ENCODE results near the gene TFF1. TPM values are rescaled to one million over a fixed set of nuclear protein-coding genes. Genes with fewer than 3 reads are reported as not detected.

The TFF1 gene
- polyA plus RNA-seq, 1 donor from 2014 or later = not detected

DNA sequence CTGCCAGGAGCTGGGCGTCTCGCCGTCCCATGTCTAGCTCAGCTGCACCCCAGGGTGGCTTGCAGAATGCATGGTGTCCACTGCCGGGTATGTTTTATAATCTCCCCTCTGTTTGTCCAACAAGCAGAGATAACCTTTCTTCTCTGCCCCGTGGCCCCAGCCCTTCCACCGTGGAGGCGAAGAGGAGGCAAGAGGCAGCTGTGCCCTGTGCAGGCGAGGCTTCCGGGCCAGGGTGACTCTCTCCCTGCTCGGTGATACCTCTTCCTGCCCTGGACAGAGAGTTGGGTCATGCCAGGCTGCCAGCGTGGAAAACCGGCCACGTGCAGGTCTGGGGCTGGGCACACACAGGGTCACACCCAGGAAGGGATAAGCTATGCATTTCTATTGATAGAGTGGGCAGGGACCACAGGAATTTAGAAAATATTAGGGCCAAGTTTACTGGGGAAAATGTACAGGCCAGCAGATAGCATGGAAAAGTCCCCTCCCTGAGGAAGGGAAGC is 15.4 kb downstream of the TFF1 start, which contains the start of gene TFF2:
Gene TFF2 (minus strand): TSS at position 68 of the 500 bp plus-strand sequence. CDS start 37 bp downstream, at position 31.
- Histone ChIP-seq H3F3A (ENCODE audit: insufficient read depth, low read length, poor library complexity, severe bottlenecking) (no peaks in the 10 kb centered on the region), H4K20me1 (ENCODE audit: insufficient read depth) (no peaks in the 10 kb centered on the region), H2AFZ (ENCODE audit: low read depth, low read length) (no peak within 1 kb of the TSS), H3K4me2 (ENCODE audit: low read length) (no peak within 1 kb of the TSS), H3K4me3 (ENCODE audit: low read length) (no peak within 1 kb of the TSS), H3K36me3 (ENCODE audit: insufficient read depth, low read length) (no peaks in the 10 kb centered on the region), H3K9ac (ENCODE audit: low read length) (no peak within 1 kb of the TSS), H3K27ac (ENCODE audit: low read length) (no peak within 1 kb of the TSS), H3K79me2 (replicated peaks; ENCODE audit: insufficient read depth, low read length) (no peaks in the 10 kb centered on the region), H3K9me3 (ENCODE audit: low read length) (no peaks in the 10 kb centered on the region), H3K9me2 (ENCODE audit: insufficient read depth, low read length) (no peaks in the 10 kb centered on the region), H3K27me3 (ENCODE audit: insufficient read depth, low read depth, low read length) (no peaks in the 10 kb centered on the region)
- TF ChIP-seq MXI1 (conservative IDR thresholded peaks at IDR 0.05; ENCODE audit: poor library complexity, severe bottlenecking) (no peak), EZH2 (IDR thresholded peaks at IDR 0.05; ENCODE audit: borderline replicate concordance, insufficient read depth, low read length, poor library complexity, severe bottlenecking) (no peak), CTCF (IDR thresholded peaks at IDR 0.05; ENCODE audit: poor library complexity, severe bottlenecking) (no peak), REST (IDR thresholded peaks at IDR 0.05; ENCODE audit: borderline replicate concordance) (no peak), TAF1 (IDR thresholded peaks at IDR 0.05; ENCODE audit: low read depth) (no peak), SMC3 (conservative IDR thresholded peaks at IDR 0.05; ENCODE audit: poor library complexity) (no peak), POLR2AphosphoS5 (IDR thresholded peaks at IDR 0.05) (no peak), EP300 (conservative IDR thresholded peaks at IDR 0.05; ENCODE audit: poor library complexity, severe bottlenecking) (no peak), RAD21 (conservative IDR thresholded peaks at IDR 0.05) (no peak)

- TF ChIP-seq SMC3 (conservative IDR thresholded peaks at IDR 0.05; ENCODE audit: poor library complexity) (no peak), EZH2 (IDR thresholded peaks at IDR 0.05; ENCODE audit: borderline replicate concordance, insufficient read depth, low read length, poor library complexity, severe bottlenecking) (no peak), REST (IDR thresholded peaks at IDR 0.05; ENCODE audit: borderline replicate concordance) (no peak), EP300 (conservative IDR thresholded peaks at IDR 0.05; ENCODE audit: poor library complexity, severe bottlenecking) (no peak), RAD21 (conservative IDR thresholded peaks at IDR 0.05) (no peak)
- H3K27me3 ChIP-seq (ENCODE audit: insufficient read depth, low read depth, low read length) = no peaks in the 10 kb centered on the region
These were observed 15.9 kb downstream of the TFF1 start for GRCh38 chr21:42350318-42350910.

More at GRCh38 chr21:42350318-42350910, 15.9 kb downstream of the TFF1 start:
- Histone ChIP-seq H2AFZ (ENCODE audit: low read depth, low read length) (no peak overlapping the region), H3K4me2 (ENCODE audit: low read length) (no peak overlapping the region), H3K9me3 (ENCODE audit: low read length) (no peaks in the 10 kb centered on the region), H3K9me2 (ENCODE audit: insufficient read depth, low read length) (no peaks in the 10 kb centered on the region), H3K4me3 (ENCODE audit: low read length) (no peak overlapping the region), H3K36me3 (ENCODE audit: insufficient read depth, low read length) (no peaks in the 10 kb centered on the region), H3K27ac (ENCODE audit: low read length) (no peak overlapping the region), H3K79me2 (replicated peaks; ENCODE audit: insufficient read depth, low read length) (no peaks in the 10 kb centered on the region), H4K20me1 (ENCODE audit: insufficient read depth) (no peaks in the 10 kb centered on the region), H3K9ac (ENCODE audit: low read length) (no peak overlapping the region), H3F3A (ENCODE audit: insufficient read depth, low read length, poor library complexity, severe bottlenecking) (no peaks in the 10 kb centered on the region)

All from neural cell (in vitro differentiated cells).